HCT116 (cell line): ENCODE results near the gene CTNNA2. TPM values are rescaled to one million over a fixed set of nuclear protein-coding genes. Genes with fewer than 3 reads are reported as not detected.

Experiments
- ATAC-seq: fragments of 200-7000 bp; cut with Tn5 transposase; 2 replicates; pipeline ENCODE4 v1.9.1; 2020; ENCODE audit warnings: mild to moderate bottlenecking, moderate library complexity
- BruUV-seq: library from RNA; stranded (reverse); fragments of 400-500 nt; replicated peaks from 2 replicates; lab custom pipeline; 2021; lab: Mats Ljungman, UMichigan
- CTCF ChIA-PET: fragments of 300-600 bp; sonication (Branson Sonifier 250); formaldehyde crosslinking; loops from one replicate; lab custom pipeline; 2021; ENCODE audit warnings: antibody characterized with exemption; lab: Charles Lee
- POLR2A ChIA-PET: fragments of 300-600, 350-600 bp; sonication (Branson Sonifier 250); formaldehyde crosslinking; loops from one replicate; lab custom pipeline; 2021; ENCODE audit warnings: antibody characterized with exemption; lab: Charles Lee
- RAD21 ChIA-PET, 2 experiments: fragments of 300-600 bp; sonication (Branson Sonifier 250); formaldehyde crosslinking; loops; one replicate each; lab custom pipeline; 2023; ENCODE audit warnings: low total read pairs in 2 of 2; ENCODE audit not compliant: uncharacterized antibody in 2 of 2, unreplicated experiment in 2 of 2, low non-redundant PET in 1 of 2; lab: Charles Lee
- DNase-seq: peaks from one replicate; pipeline ENCODE4 v3.0.0-alpha.2; 2010; ENCODE audit warnings: low read depth, low spot score
- H2AFZ ChIP-seq: fragments of 200-600 bp; shearing (Covaris generic), sonication (generic); 2 replicates; pipeline ENCODE4 v1.6.1; 2017; ENCODE audit warnings: low read depth, mixed run types, mixed read lengths, antibody characterized with exemption, low read length; ENCODE audit not compliant: poor library complexity, severe bottlenecking
- H3K27ac ChIP-seq: 2 replicates; pipeline ENCODE4 v1.5.1; 2012; ENCODE audit warnings: low read depth, low read length
- H3K27me3 ChIP-seq: fragments of 200-600 bp; sonication (generic); 2 replicates; pipeline ENCODE4 v1.6.1; 2016; ENCODE audit warnings: mixed run types, low read length, mixed read lengths; ENCODE audit not compliant: insufficient read depth
- H3K36me3 ChIP-seq, 2 experiments: fragments of 200-500 bp in 1 of 2; fragments of 200-600 bp in 1 of 2; sonication (Bioruptor generic) in 1 of 2; sonication (generic) in 1 of 2; 2 replicates each; pipeline versions ENCODE4 v1.5.1 to v1.6.1; 2014 to 2016; ENCODE audit warnings: low read length in 2 of 2, inconsistent platforms in 1 of 2, mixed read lengths in 1 of 2, mixed run types in 1 of 2; ENCODE audit not compliant: insufficient read depth in 2 of 2, control insufficient read depth in 1 of 2
- H3K4me1 ChIP-seq, 2 experiments: fragments of 200-600 bp in 1 of 2; sonication (generic) in 1 of 2; 2 replicates each; pipeline versions ENCODE4 v1.5.1 to v1.6.1; 2012 to 2017; ENCODE audit warnings: low read length in 2 of 2, inconsistent platforms in 1 of 2, mild to moderate bottlenecking in 1 of 2, mixed read lengths in 1 of 2, mixed run types in 1 of 2, moderate library complexity in 1 of 2; ENCODE audit not compliant: insufficient read depth in 2 of 2, control insufficient read depth in 1 of 2
- H3K4me2 ChIP-seq: fragments of 200-600 bp; sonication (generic); 2 replicates; pipeline ENCODE4 v1.6.1; 2017; ENCODE audit warnings: mixed run types, low read length, mixed read lengths
- H3K4me3 ChIP-seq, 2 experiments: fragments of 200-600 bp in 1 of 2; sonication (generic) in 1 of 2; replicated peaks in 1 of 2; 2 replicates each; pipeline ENCODE4 v1.5.1; 2011 to 2016; ENCODE audit warnings: low read length in 2 of 2, control low read depth in 1 of 2, low read depth in 1 of 2, mild to moderate bottlenecking in 1 of 2, mixed read lengths in 1 of 2, mixed run types in 1 of 2
- H3K79me2 ChIP-seq: fragments of 200-600 bp; sonication (generic); 2 replicates; pipeline ENCODE4 v1.6.1; 2017; ENCODE audit warnings: mild to moderate bottlenecking, mixed run types, low read length, moderate library complexity, mixed read lengths; ENCODE audit not compliant: insufficient read depth
- H3K9ac ChIP-seq: fragments of 200-600 bp; sonication (generic); 2 replicates; pipeline ENCODE4 v1.6.1; 2016; ENCODE audit warnings: low read length, mixed read lengths
- H3K9me2 ChIP-seq: fragments of 200-600 bp; sonication (generic), shearing (Covaris generic); 2 replicates; pipeline ENCODE4 v1.6.1; 2017; ENCODE audit warnings: mixed run types, mild to moderate bottlenecking, moderate library complexity; ENCODE audit not compliant: insufficient read depth
- H3K9me3 ChIP-seq, 2 experiments: fragments of 200-500 bp in 1 of 2; fragments of 200-600 bp in 1 of 2; sonication (Bioruptor generic) in 1 of 2; sonication (generic) in 1 of 2; 2 replicates each; pipeline ENCODE4 v1.6.1; 2014 to 2017; ENCODE audit warnings: low read length in 2 of 2, mixed read lengths in 2 of 2, inconsistent platforms in 1 of 2, low read depth in 1 of 2, mild to moderate bottlenecking in 1 of 2, mixed run types in 1 of 2, moderate library complexity in 1 of 2; ENCODE audit not compliant: control insufficient read depth in 1 of 2, insufficient read depth in 1 of 2
- H4K20me1 ChIP-seq: fragments of 200-600 bp; sonication (generic), shearing (Covaris generic); 2 replicates; pipeline ENCODE4 v1.6.1; 2017; ENCODE audit warnings: mixed run types, mild to moderate bottlenecking, moderate library complexity; ENCODE audit not compliant: insufficient read depth
- CTCF ChIP-seq, 3 experiments: fragments of 200-600 bp in 1 of 3; sonication (generic) in 1 of 3; IDR thresholded peaks in 2 of 3; conservative IDR thresholded peaks in 1 of 3; 2 replicates each; pipeline ENCODE4 v1.5.1; 2012 to 2017; ENCODE audit warnings: low read depth in 2 of 3, low read length in 2 of 3, antibody characterized with exemption in 1 of 3, borderline replicate concordance in 1 of 3, control low read depth in 1 of 3, mild to moderate bottlenecking in 1 of 3, mixed read lengths in 1 of 3, mixed run types in 1 of 3, moderate library complexity in 1 of 3; ENCODE audit not compliant: insufficient read depth in 1 of 3
- ELF1 ChIP-seq: IDR thresholded peaks from 2 replicates; pipeline ENCODE4 v1.6.1; 2012; ENCODE audit warnings: low read depth, borderline replicate concordance
- EZH2 ChIP-seq: fragments of 200-600 bp; sonication (generic); IDR thresholded peaks from 2 replicates; pipeline ENCODE4 v1.6.1; 2017; ENCODE audit warnings: antibody characterized with exemption, mixed run types
- EZH2phosphoT487 ChIP-seq: fragments of 200-600 bp; IDR thresholded peaks from 2 replicates; pipeline ENCODE4 v1.6.1; 2018; ENCODE audit warnings: antibody characterized with exemption, borderline replicate concordance
- JUND ChIP-seq: IDR thresholded peaks from 2 replicates; pipeline ENCODE4 v1.6.1; 2012
- POLR2A ChIP-seq: IDR thresholded peaks from 2 replicates; pipeline ENCODE4 v1.7.0; 2011; ENCODE audit warnings: borderline replicate concordance; ENCODE audit not compliant: insufficient read depth, insufficient read length; ENCODE audit errors: extremely low read depth
- POLR2AphosphoS5 ChIP-seq: IDR thresholded peaks from 2 replicates; pipeline ENCODE4 v1.6.1; 2011; ENCODE audit warnings: mild to moderate bottlenecking, low read depth, low read length, moderate library complexity
- REST ChIP-seq: IDR thresholded peaks from 2 replicates; pipeline ENCODE4 v1.6.1; 2012; ENCODE audit warnings: low read depth
- ZNF274 ChIP-seq: fragments of 200-500 bp; sonication (Bioruptor generic); IDR thresholded peaks from 2 replicates; pipeline ENCODE4 v1.6.1; 2014; ENCODE audit warnings: mild to moderate bottlenecking, low read depth, low read length, inconsistent platforms
- intact Hi-C: fragments of 100-400 bp; cut with micrococcal nuclease; formaldehyde crosslinking; loops from 2 replicates; pipeline ENCODE4 v1.10.0; 2022
- total RNA-seq: library from RNA; stranded (reverse); gene quantifications from one replicate; pipeline ENCODE4 v1.2.1, GENCODE V29; 2021; ENCODE audit not compliant: unreplicated experiment

The CTNNA2 gene
- total RNA-seq, 1 experiment from 2014 or later: not detected

GRCh38 chr2:79855264-79856006 is 342.6 kb downstream of the CTNNA2 start:
- CTCF ChIA-PET: no interaction called here
- Histone ChIP-seq H2AFZ (no peak overlapping the region), H3K79me2 (no peaks in the 10 kb centered on the region), H3K9me3 (peaks cover 12 to 30% of the 10 kb centered on the region in 2 experiments; a peak in 2 of 4 replicates), H4K20me1 (no peaks in the 10 kb centered on the region), H3K9me2 (no peaks in the 10 kb centered on the region), H3K36me3 (no peaks in the 10 kb centered on the region), H3K4me1 (no peaks in the 10 kb centered on the region), H3K9ac (no peak overlapping the region), H3K4me2 (no peak overlapping the region), H3K27ac (no peak overlapping the region), H3K4me3 (no peak overlapping the region), H3K27me3 (no peaks in the 10 kb centered on the region)
- POLR2A ChIA-PET: no interaction called here
- intact Hi-C loops: no loop called here
- no peak for TF ChIP-seq REST
- TF ChIP-seq POLR2AphosphoS5: no peak
- TF ChIP-seq EZH2: no peak
- no peak for TF ChIP-seq ELF1
- no peak for TF ChIP-seq POLR2A
- TF ChIP-seq CTCF (IDR thresholded peaks at IDR 0.05 in 2 of 3, conservative IDR thresholded peaks at IDR 0.05 in 1 of 3; ENCODE audit: borderline replicate concordance in 1 of 3, insufficient read depth in 1 of 3, low read depth in 2 of 3, low read length in 2 of 3): no peak
- TF ChIP-seq JUND: no peak
- no peak for TF ChIP-seq EZH2phosphoT487
- TF ChIP-seq ZNF274: no peak
- ATAC-seq: no peak
- no peak for DNase-seq
- RAD21 ChIA-PET: no interaction called here
- no TSS peak for BruUV-seq
